HepG2 (cell line): ENCODE data around the gene INTS4. TPM values are rescaled to one million over a fixed set of nuclear protein-coding genes. Genes with fewer than 3 reads are reported as not detected.

Experiments
- ATAC-seq: fragments of 200-7000 bp; cut with Tn5 transposase; 3 replicates; pipeline ENCODE4 v1.9.1; 2020; ENCODE audit warnings: mild to moderate bottlenecking, moderate library complexity
- BruUV-seq: library from RNA; stranded (reverse); fragments of 400-500 nt; replicated peaks from 2 replicates; lab custom pipeline; 2021; lab: Mats Ljungman, UMichigan
- CTCF ChIA-PET: fragments of 300-600 bp; formaldehyde crosslinking; extraction: SDS; loops from one replicate; lab custom pipeline; 2021; ENCODE audit warnings: low total read pairs, inconsistent platforms, low intra/inter-chr PET ratio; lab: Yijun Ruan, JAX
- POLR2A ChIA-PET: fragments of 350-600 bp; sonication (Branson Sonifier 250); formaldehyde crosslinking; loops from one replicate; lab custom pipeline; 2020; ENCODE audit warnings: antibody characterized with exemption, inconsistent platforms; lab: Yijun Ruan, JAX
- DNase-seq: peaks from one replicate; pipeline ENCODE4 v3.0.0-alpha.2; 2015; ENCODE audit warnings: low spot score
- FAIRE-seq: peaks from 3 replicates; lab custom pipeline; 2011; peaks lifted over from hg19 to GRCh38; lab: Jason Lieb, UNC
- H2AFZ ChIP-seq: one replicate; pipeline ENCODE4 v1.6.1; 2011; ENCODE audit warnings: low read length, inconsistent platforms
- H3K27ac ChIP-seq: fragments of 300-600 bp; 3 replicates; pipeline ENCODE4 v1.8.0; 2011; ENCODE audit warnings: mixed run types, mild to moderate bottlenecking, mixed read lengths, low read length, inconsistent platforms; ENCODE audit not compliant: insufficient read depth; ENCODE audit errors: extremely low read length
- H3K27me3 ChIP-seq, 2 experiments: fragments of 200-600 bp in 1 of 2; 2 replicates in 1 of 2; 3 replicates in 1 of 2; pipeline versions ENCODE4 v1.6.0 to v1.8.0; 2011; ENCODE audit warnings: low read length in 2 of 2, mild to moderate bottlenecking in 2 of 2, moderate library complexity in 2 of 2, inconsistent platforms in 1 of 2; ENCODE audit not compliant: insufficient read depth in 2 of 2, control insufficient read depth in 1 of 2
- H3K36me3 ChIP-seq, 2 experiments: fragments of 200-600 bp in 1 of 2; replicated peaks in 1 of 2; 2 replicates in 1 of 2; 3 replicates in 1 of 2; pipeline versions ENCODE4 v1.5.1 to v1.8.0; 2011; ENCODE audit warnings: low read length in 2 of 2, inconsistent platforms in 1 of 2; ENCODE audit not compliant: insufficient read depth in 2 of 2, control insufficient read depth in 1 of 2
- H3K4me1 ChIP-seq: 2 replicates; pipeline ENCODE4 v1.5.1; 2012; ENCODE audit warnings: low read length, inconsistent platforms; ENCODE audit not compliant: insufficient read depth
- H3K4me2 ChIP-seq: 2 replicates; pipeline ENCODE4 v1.6.0; 2011; ENCODE audit warnings: low read depth, low read length, inconsistent platforms
- H3K4me3 ChIP-seq, 3 experiments: fragments of 200-600 bp in 1 of 3; sonication (generic), shearing (Covaris generic) in 1 of 3; replicated peaks in 1 of 3; 2 replicates each; pipeline ENCODE4 v1.5.1; 2011 to 2016; ENCODE audit warnings: low read length in 3 of 3, inconsistent platforms in 2 of 3, low read depth in 2 of 3, mild to moderate bottlenecking in 2 of 3, control low read depth in 1 of 3, mixed read lengths in 1 of 3; ENCODE audit not compliant: insufficient read depth in 1 of 3
- H3K79me2 ChIP-seq: one replicate; pipeline ENCODE4 v1.6.1; 2011; ENCODE audit warnings: low read length, inconsistent platforms; ENCODE audit not compliant: insufficient read depth
- H3K9ac ChIP-seq: 2 replicates; pipeline ENCODE4 v1.6.0; 2011; ENCODE audit warnings: mild to moderate bottlenecking, low read depth, low read length, inconsistent platforms; ENCODE audit not compliant: insufficient read depth
- H3K9me3 ChIP-seq: 2 replicates; pipeline ENCODE4 v1.5.1; 2012; ENCODE audit warnings: mild to moderate bottlenecking, low read length
- H4K20me1 ChIP-seq: 2 replicates; pipeline ENCODE4 v1.6.0; 2011; ENCODE audit warnings: inconsistent platforms, mild to moderate bottlenecking, low read length, moderate library complexity; ENCODE audit not compliant: insufficient read depth
- ADNP ChIP-seq: sonication (generic); formaldehyde crosslinking; IDR thresholded peaks from 2 replicates; pipeline ENCODE4 v1.4.0; 2020; ENCODE audit warnings: missing genetic modification reagents
- ARID4A ChIP-seq: sonication (generic); formaldehyde crosslinking; IDR thresholded peaks from 2 replicates; pipeline ENCODE4 v1.5.0; 2020; ENCODE audit warnings: mild to moderate bottlenecking, missing genetic modification reagents, borderline replicate concordance
- MTA3 ChIP-seq: sonication (generic); formaldehyde crosslinking; IDR thresholded peaks from 2 replicates; pipeline ENCODE4 v1.4.0; 2020; ENCODE audit warnings: missing genetic modification reagents
- NKX3-1 ChIP-seq: sonication (generic); formaldehyde crosslinking; IDR thresholded peaks from 2 replicates; pipeline ENCODE4 v1.5.0; 2020; ENCODE audit warnings: missing genetic modification reagents
- SETDB1 ChIP-seq: sonication (generic); formaldehyde crosslinking; IDR thresholded peaks from 2 replicates; pipeline ENCODE4 v1.5.1; 2020; ENCODE audit warnings: missing genetic modification reagents, mild to moderate bottlenecking, borderline replicate concordance
- TBX2 ChIP-seq: sonication (generic); formaldehyde crosslinking; IDR thresholded peaks from 2 replicates; pipeline ENCODE4 v1.5.0; 2020; ENCODE audit warnings: missing genetic modification reagents, mild to moderate bottlenecking, borderline replicate concordance
- YEATS2 ChIP-seq: sonication (generic); formaldehyde crosslinking; IDR thresholded peaks from 2 replicates; pipeline ENCODE4 v1.4.0; 2020; ENCODE audit warnings: missing genetic modification reagents, borderline replicate concordance
- ZNF12 ChIP-seq: sonication (generic); formaldehyde crosslinking; IDR thresholded peaks from 2 replicates; pipeline ENCODE4 v1.5.0; 2020; ENCODE audit warnings: missing genetic modification reagents
- ZNF350 ChIP-seq: sonication (generic); formaldehyde crosslinking; IDR thresholded peaks from 2 replicates; pipeline ENCODE4 v1.4.0; 2020; ENCODE audit warnings: mild to moderate bottlenecking, low read depth, missing genetic modification reagents, borderline replicate concordance
- ZNF558 ChIP-seq: sonication (generic); formaldehyde crosslinking; IDR thresholded peaks from 2 replicates; pipeline ENCODE4 v1.9.0; 2022; ENCODE audit warnings: mild to moderate bottlenecking, missing genetic modification reagents, borderline replicate concordance
- ZNF816 ChIP-seq: sonication (generic); formaldehyde crosslinking; IDR thresholded peaks from 2 replicates; pipeline ENCODE4 v1.8.0; 2022; ENCODE audit warnings: missing genetic modification reagents, mild to moderate bottlenecking, borderline replicate concordance
- WGBS: methylation state at CpG from one replicate; pipeline ENCODE4 v1.1.6; 2017; ENCODE audit warnings: low lambda C conversion rate; 5-methylcytosine and 5-hydroxymethylcytosine counted together
- in situ Hi-C: cut with HindIII; loops from 2 replicates; pipeline ENCODE4 v1.10.0; 2017; ENCODE audit warnings: low pct_unique_long_range_greater_than_20kb; ENCODE audit not compliant: extremely low pct_ligation_motif_present
- intact Hi-C: fragments of 100-400 bp; cut with micrococcal nuclease; formaldehyde crosslinking; loops from one replicate; pipeline ENCODE4 v1.10.0; 2022; ENCODE audit not compliant: unreplicated experiment
- polyA plus RNA-seq, 8 experiments: library from polyadenylated mRNA; depleted of rRNA in 3 of 8; stranded (reverse) in 7 of 8; unstranded in 1 of 8; fragments of >200 nt; fragmentation: Illumina TruSeq in 4 of 8; extraction: Trizol in 4 of 8; gene quantifications; 2 replicates each; pipeline versions ENCODE4 v1.2.1 to v1.2.3, GENCODE V29; 2011 to 2016; ENCODE audit warnings: low read depth in 4 of 8, missing spikeins in 1 of 8, mixed read lengths in 1 of 8; ENCODE audit not compliant: insufficient read depth in 1 of 8
- total RNA-seq, 5 experiments: library from RNA; depleted of rRNA; stranded (reverse); fragments of >200 nt; fragmentation: Illumina TruSeq; extraction: Trizol; gene quantifications; 2 replicates each; pipeline ENCODE4 v1.2.3, GENCODE V29; 2016; ENCODE audit warnings: low read depth in 1 of 5
- TF ChIP-seq, protein P1 (sequence below): IDR thresholded peaks from 2 replicates; pipeline ENCODE4 v1.6.1; 2016; ENCODE audit warnings: missing compliant biosample characterization, missing genetic modification reagents, borderline replicate concordance

INTS4 gene
- total and polyA plus RNA-seq, 2 of the 13 experiments (the other 11 are each of a cell fraction or from before 2014, with no cell fraction given): 37.3 to 44.8 TPM

DNA sequence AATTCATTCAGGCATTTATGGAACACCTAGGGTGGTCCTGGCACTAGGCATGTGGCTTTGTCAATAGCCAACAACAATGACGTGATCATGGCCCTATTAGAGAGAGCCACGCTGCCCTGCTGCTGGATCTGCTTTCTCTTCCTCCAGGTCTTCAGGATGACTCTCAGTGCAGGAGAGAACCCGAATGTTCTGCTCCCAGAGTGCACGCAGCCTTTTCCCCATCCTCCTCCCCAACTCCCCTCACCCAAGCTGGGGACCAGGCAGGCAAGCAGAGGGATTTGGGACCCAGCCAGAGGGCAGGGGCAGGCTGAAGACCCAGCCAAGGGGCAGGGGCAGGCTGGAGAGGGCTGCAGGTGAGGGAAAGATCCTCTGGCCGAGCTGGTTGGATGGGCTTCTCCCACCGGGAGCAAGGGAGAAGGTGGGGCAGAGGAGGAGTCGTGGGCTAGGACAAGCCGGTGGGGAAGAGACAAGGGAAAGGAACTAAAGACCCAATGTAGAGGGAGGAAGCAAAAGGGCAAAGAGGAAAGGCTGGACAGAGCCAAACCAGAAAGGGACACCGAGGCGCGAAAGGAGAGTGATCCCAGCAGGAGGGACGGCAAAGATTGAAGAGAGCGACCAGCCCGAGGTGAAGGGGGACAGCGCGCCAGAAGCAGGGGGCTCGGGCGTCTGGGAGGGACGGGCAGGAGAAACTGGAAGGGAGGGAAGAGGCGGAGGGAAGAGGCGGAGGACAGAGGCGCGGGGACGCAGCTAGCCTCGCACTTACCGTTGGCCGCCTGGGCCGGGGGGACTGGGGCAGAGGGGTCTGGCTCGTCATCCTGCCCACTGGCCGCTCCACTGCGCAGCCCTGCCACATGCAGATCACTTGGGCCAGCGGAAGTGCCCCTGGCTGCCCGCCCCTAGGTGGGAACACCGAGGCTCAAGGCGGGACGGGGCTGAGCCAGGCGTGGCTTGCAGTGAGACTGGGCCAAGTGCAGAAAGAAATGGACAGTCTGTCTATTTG lies 28.2 kb upstream of the INTS4 start, which contains the start of gene KCTD14 (continued):
- TF ChIP-seq ARID4A (CRISPR knock-in tag) (peak; percentile 36; the same call in 1 of the 2 replicates), NKX3-1 (CRISPR knock-in tag) (0 out of 2 replicates have a peak, but pooled peaks have one; percentile 37), YEATS2 (CRISPR knock-in tag) (no peak), ZNF558 (CRISPR knock-in tag) (peak; percentile 77; the same call in 1 of the 2 replicates)

- FAIRE-seq (no peak), ATAC-seq (no peak), DNase-seq (no peak)
- Histone ChIP-seq H3K27me3 (no peaks in the 10 kb centered on the region), H3K4me2 (peak overlapping the region; percentile 82), H4K20me1 (no peaks in the 10 kb centered on the region), H2AFZ (no peak overlapping the region), H3K9ac (peak overlapping the region; percentile 74; the same call in 1 of the 2 replicates), H3K4me3 (peak overlapping the region in 1 of 3 experiments; percentile 79; a peak in 1 of 6 replicates), H3K27ac (peak overlapping the region; percentile 63), H3K79me2 (no peaks in the 10 kb centered on the region), H3K9me3 (no peaks in the 10 kb centered on the region), H3K4me1 (peaks cover 48% of the 10 kb centered on the region), H3K36me3 (peaks cover 0 to 3% of the 10 kb centered on the region in 2 experiments; a peak in 2 of 5 replicates)
- BruUV-seq: no TSS peak
- in situ Hi-C loops: no loop called here
- CTCF ChIA-PET: no interaction called here
- intact Hi-C loops: no loop called here
- TF ChIP-seq ZNF816 (CRISPR knock-in tag) (no peak), ADNP (no peak), ZNF350 (CRISPR knock-in tag) (no peak), TBX2 (CRISPR knock-in tag) (no peak), SETDB1 (CRISPR knock-in tag) (no peak), ZNF12 (CRISPR knock-in tag) (no peak), MTA3 (CRISPR knock-in tag) (no peak)
- TF ChIP-seq, protein P1, sequence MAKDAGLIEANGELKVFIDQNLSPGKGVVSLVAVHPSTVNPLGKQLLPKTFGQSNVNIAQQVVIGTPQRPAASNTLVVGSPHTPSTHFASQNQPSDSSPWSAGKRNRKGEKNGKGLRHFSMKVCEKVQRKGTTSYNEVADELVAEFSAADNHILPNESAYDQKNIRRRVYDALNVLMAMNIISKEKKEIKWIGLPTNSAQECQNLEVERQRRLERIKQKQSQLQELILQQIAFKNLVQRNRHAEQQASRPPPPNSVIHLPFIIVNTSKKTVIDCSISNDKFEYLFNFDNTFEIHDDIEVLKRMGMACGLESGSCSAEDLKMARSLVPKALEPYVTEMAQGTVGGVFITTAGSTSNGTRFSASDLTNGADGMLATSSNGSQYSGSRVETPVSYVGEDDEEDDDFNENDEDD (CRISPR knock-in tag): no peak
- POLR2A ChIA-PET: interaction anchor here (1.0 to 4.8 kb wide), 4 partner anchors 10 to 56 kb away, joined by 3 to 27 read pairs (median 8); partner anchors contain the start of gene INTS4
- whole genome bisulfite sequencing: 95% methylated on average over 5 of the region's 6 CpGs
These were observed 27.1 kb upstream of the INTS4 start for GRCh38 chr11:78021611-78022010.
